ENCODE measurements around the gene BTBD18. TPM values are rescaled to one million over a fixed set of nuclear protein-coding genes. Genes with fewer than 3 reads are reported as not detected.

BTBD18 gene
- total and polyA plus RNA-seq, 12 donors, result not detected

DNA sequence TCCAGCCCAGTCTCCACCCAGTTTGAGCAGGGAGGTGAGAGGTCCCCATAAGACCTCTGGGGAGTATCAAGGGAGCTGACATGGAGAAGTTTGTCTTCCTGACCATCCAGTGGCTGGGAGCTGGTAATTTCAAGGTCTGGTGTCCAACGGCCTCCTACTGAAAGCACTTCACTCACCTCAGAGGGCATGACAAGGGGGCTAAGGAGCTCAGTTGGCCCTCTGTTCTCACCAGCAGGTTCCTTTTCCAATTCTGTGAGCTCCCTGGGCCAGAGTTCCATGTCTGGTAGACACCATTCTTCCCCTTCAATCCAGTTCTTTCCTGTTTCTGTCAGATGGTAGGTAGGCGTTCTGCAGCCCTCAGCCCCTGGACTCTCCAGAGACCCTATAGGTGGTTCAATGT, 7.3 kb downstream of the BTBD18 start:
- WGBS, 2 donors, result 83 to 93% methylated on average over 2 of the region's 2 CpGs
- DNase-seq, result no peak
- peaks cover 2 to 28% (median 22%) of the 10 kb centered on the region in 9 donors for H3K4me1 ChIP-seq
- H3K27me3 ChIP-seq, result no peaks in the 10 kb centered on the region
- no peak for TF ChIP-seq CTCF (IDR thresholded peaks at IDR 0.05)
- intact Hi-C loops (cut with DNase I), result loop anchor here in 2 of 10 donors (10.0 kb wide), 2 partner anchors 60 to 770 kb away; no protein-coding TSS in a partner anchor
- no peak overlapping the region for H3K4me3 ChIP-seq
- H3K9me3 ChIP-seq, result no peaks in the 10 kb centered on the region
- no peak for ATAC-seq
- peaks cover 0 to 77% (median 21%) of the 10 kb centered on the region in 9 donors for H3K36me3 ChIP-seq
- no peak overlapping the region for H3K27ac ChIP-seq

- peak overlapping the region; percentile 90 to 99 (median 96) for H3K27ac ChIP-seq
- peaks cover 0 to 82% (median 28%) of the 10 kb centered on the region in 9 donors for H3K36me3 ChIP-seq
- no peak for DNase-seq
- no peaks in the 10 kb centered on the region for H3K9me3 ChIP-seq
- whole genome bisulfite sequencing, 2 donors, result 3 to 5% methylated on average over 10 of the region's 10 CpGs
- peak overlapping the region; percentile 69 to 95 (median 84) for H3K4me3 ChIP-seq
- intact Hi-C loops (cut with DNase I), result loop anchor here in 2 of 10 donors (10.0 kb wide), 2 partner anchors 63 to 773 kb away; no protein-coding TSS in a partner anchor
- H3K4me1 ChIP-seq, result peaks cover 2 to 28% (median 22%) of the 10 kb centered on the region in 9 donors
- ATAC-seq, result no peak
- no peak for TF ChIP-seq CTCF (IDR thresholded peaks at IDR 0.05)
- H3K27me3 ChIP-seq, result no peaks in the 10 kb centered on the region
Observed at GRCh38 chr11:57742087-57742452, 9.5 kb downstream of the BTBD18 start.

DNA sequence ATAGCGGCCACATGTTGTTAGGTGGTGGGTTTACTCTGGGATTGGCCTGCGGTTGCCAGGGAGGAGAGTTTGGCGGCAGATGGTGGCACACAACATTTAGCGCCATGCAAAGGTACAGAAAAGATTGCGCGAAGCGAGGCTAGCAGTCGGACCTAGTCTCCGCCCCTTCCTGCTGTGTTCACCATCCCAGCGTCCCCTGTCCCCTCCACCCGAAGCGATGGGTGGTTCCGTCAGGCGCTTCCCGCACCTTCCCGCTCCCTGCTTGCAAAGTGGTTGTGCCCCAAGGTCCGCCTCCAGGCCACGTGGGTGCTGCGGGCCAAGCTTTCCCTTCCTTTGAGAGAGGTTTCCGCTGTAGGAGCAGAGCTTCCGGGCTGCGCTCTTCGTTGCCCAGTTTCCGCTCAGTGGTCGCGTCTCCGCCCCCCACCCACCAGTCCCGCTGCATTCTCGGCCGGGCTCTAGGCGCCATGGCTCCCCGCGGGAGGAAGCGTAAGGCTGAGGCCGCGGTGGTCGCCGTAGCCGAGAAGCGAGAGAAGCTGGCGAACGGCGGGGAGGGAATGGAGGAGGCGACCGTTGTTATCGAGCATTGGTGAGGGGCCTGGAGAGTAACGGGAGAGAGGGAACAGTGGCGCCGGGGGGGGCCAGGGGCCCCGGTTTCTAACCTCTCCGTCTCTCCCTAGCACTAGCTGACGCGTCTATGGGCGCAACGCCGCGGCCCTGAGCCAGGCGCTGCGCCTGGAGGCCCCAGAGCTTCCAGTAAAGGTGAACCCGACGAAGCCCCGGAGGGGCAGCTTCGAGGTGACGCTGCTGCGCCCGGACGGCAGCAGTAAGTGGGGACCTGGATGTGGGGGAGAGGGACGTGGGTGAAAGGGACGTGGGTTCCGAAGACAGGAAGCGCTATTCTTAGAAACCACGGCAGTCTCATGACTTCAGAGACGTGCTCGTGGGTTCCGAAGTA, 10.2 kb downstream of the BTBD18 start, which contains the start of gene SELENOH:
Gene SELENOH, plus strand, starts transcription at position 360 of the 955 bp plus-strand sequence. Its CDS starts 105 bp downstream, at position 465.
- peak in 1 of 9 donors; percentile 8 for TF ChIP-seq CTCF (IDR thresholded peaks at IDR 0.05)
- H3K4me3 ChIP-seq, result peak within 1 kb of the TSS; percentile 69 to 95 (median 84)
- intact Hi-C loops (cut with DNase I), result loop anchor here in 3 of 10 donors (1.0 to 10.0 kb wide), 3 partner anchors 20 to 773 kb away; partner anchors contain the start of gene CTNND1 (in 1 of the 3)
- peak within 1 kb of the TSS; percentile 90 to 99 (median 96) for H3K27ac ChIP-seq
- peak; percentile 97 to 99 (median 98) for ATAC-seq
- DNase-seq, result peak; percentile 93 to 95
- WGBS, 2 donors, result 0 to 1% methylated on average over 75 of the region's 75 CpGs
- H3K9me3 ChIP-seq, result no peaks in the 10 kb centered on the region
- no peaks in the 10 kb centered on the region for H3K27me3 ChIP-seq
- H3K4me1 ChIP-seq, result peaks cover 2 to 32% (median 23%) of the 10 kb centered on the region in 9 donors
- peaks cover 0 to 82% (median 28%) of the 10 kb centered on the region in 9 donors for H3K36me3 ChIP-seq

- no peaks in the 10 kb centered on the region for H3K27me3 ChIP-seq
- peaks cover 0 to 24% (median 18%) of the 10 kb centered on the region in 9 donors for H3K4me1 ChIP-seq
- intact Hi-C loops (cut with DNase I), result no loop called here
- H3K4me3 ChIP-seq, result no peak overlapping the region
- H3K36me3 ChIP-seq, result peaks cover 0 to 56% (median 8%) of the 10 kb centered on the region in 9 donors
- 61 to 74% methylated on average over 3 of the region's 3 CpGs for WGBS, 2 donors
- peak overlapping the region in 9 of 10 donors; percentile 5 to 79 (median 59) for H3K27ac ChIP-seq
- peak; percentile 4 to 82 (median 44) for ATAC-seq
- no peak for DNase-seq
- H3K9me3 ChIP-seq, result no peaks in the 10 kb centered on the region
- TF ChIP-seq CTCF (IDR thresholded peaks at IDR 0.05), result no peak
Observed at GRCh38 chr11:57735619-57736298, 15.9 kb downstream of the BTBD18 start.

Measured in heart right ventricle (tissue), 16 donors.